HL-60 (cell line): ENCODE data around the gene WDR45B.

Experiments
- DNase-seq, 2 experiments: peaks; one replicate each; pipeline ENCODE4 v3.0.0-alpha.2; 2010 to 2020; ENCODE audit warnings: low read depth in 1 of 2, low spot score in 1 of 2
- H3K27ac ChIP-seq: fragments of 250-450 bp; sonication (Bioruptor Pico); replicated peaks from 2 replicates; pipeline ENCODE4 v1.5.1; 2020; ENCODE audit warnings: mild to moderate bottlenecking, moderate library complexity
- H3K27me3 ChIP-seq: fragments of 250-450 bp; sonication (Bioruptor Pico); 2 replicates; pipeline ENCODE4 v1.5.1; 2021; ENCODE audit warnings: mild to moderate bottlenecking, moderate library complexity; ENCODE audit not compliant: insufficient read depth, poor library complexity, severe bottlenecking
- H3K4me3 ChIP-seq: replicated peaks from 2 replicates; pipeline ENCODE4 v1.5.1; 2011; ENCODE audit warnings: mild to moderate bottlenecking, control low read depth, low read length; ENCODE audit not compliant: insufficient read depth
- CTCF ChIP-seq: IDR thresholded peaks from one replicate; pipeline ENCODE4 v1.5.1; 2011; ENCODE audit warnings: low read length, control low read depth, inconsistent platforms; ENCODE audit not compliant: insufficient read depth
- GABPA ChIP-seq: IDR thresholded peaks from 2 replicates; pipeline ENCODE4 v1.6.1; 2012; ENCODE audit warnings: low read depth
- POLR2AphosphoS5 ChIP-seq: IDR thresholded peaks from 2 replicates; pipeline ENCODE4 v1.6.1; 2012; ENCODE audit warnings: low read depth
- REST ChIP-seq: IDR thresholded peaks from 2 replicates; pipeline ENCODE4 v1.6.1; 2012; ENCODE audit warnings: low read depth; ENCODE audit not compliant: insufficient replicate concordance
- SPI1 ChIP-seq: IDR thresholded peaks from 2 replicates; pipeline ENCODE4 v1.6.1; 2012; ENCODE audit warnings: low read depth, mild to moderate bottlenecking, borderline replicate concordance

Gene WDR45B

GRCh38 chr17:82677353-82677925 is 29.2 kb upstream of the WDR45B start:
- Histone ChIP-seq H3K27me3 (no peaks in the 10 kb centered on the region), H3K27ac (no peak overlapping the region), H3K4me3 (no peak overlapping the region)
- TF ChIP-seq POLR2AphosphoS5 (no peak), GABPA (no peak), SPI1 (no peak), REST (no peak), CTCF (no peak)
- no peak for DNase-seq

GRCh38 chr17:82675476-82676245 is 27.4 kb upstream of the WDR45B start:
- DNase-seq, result no peak
- TF ChIP-seq POLR2AphosphoS5 (no peak), GABPA (no peak), SPI1 (no peak), REST (no peak), CTCF (no peak)
- Histone ChIP-seq H3K27ac (no peak overlapping the region), H3K4me3 (no peak overlapping the region), H3K27me3 (no peaks in the 10 kb centered on the region)

GRCh38 chr17:82674656-82675475 is 26.6 kb upstream of the WDR45B start:
- H3K4me3 ChIP-seq, result no peak overlapping the region
- DNase-seq, result no peak
- no peaks in the 10 kb centered on the region for H3K27me3 ChIP-seq
- no peak for TF ChIP-seq POLR2AphosphoS5
- no peak for TF ChIP-seq REST
- no peak for TF ChIP-seq CTCF
- TF ChIP-seq GABPA, result no peak
- TF ChIP-seq SPI1, result no peak
- no peak overlapping the region for H3K27ac ChIP-seq
